HTR-8/SVneo (cell line): ENCODE data around the gene ADSS2.
A peak's percentile ranks its signal among the peaks of the same experiment; 100 is the strongest.
"Not testable (repeated sequence)": the region's sequence is repeated elsewhere in the genome, so short reads cannot be mapped to it uniquely, and the experiment has no call there.

ENCODE experiments used
- DNase-seq: peaks from one replicate; pipeline ENCODE4 v3.0.0; 2011; ENCODE audit warnings: low spot score, mixed read lengths; ENCODE audit not compliant: insufficient read length
- FAIRE-seq: peaks from 2 replicates; lab custom pipeline; 2011; peaks lifted over from hg19 to GRCh38; lab: Jason Lieb, UNC

Gene ADSS2

DNA sequence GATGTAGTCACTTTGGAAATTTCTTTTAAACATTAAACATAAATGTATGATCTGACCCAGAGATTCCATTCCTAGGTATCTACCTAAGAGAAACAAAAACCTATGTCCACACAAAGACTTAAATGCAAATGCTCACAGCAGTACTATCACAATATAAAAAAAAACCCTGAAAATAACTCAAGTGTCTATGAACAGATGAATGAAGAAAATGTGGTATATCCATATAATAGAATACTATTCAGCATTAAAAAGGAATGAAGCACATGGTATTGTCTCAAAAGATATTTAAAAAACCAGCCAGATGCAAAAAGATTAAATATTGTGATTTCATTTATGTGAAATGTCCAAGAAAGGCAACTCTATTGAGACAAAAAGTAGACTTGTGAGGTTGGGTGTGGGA lies 48.3 kb downstream of the ADSS2 start:
- DNase-seq = no peak
- FAIRE-seq = no peak

DNA sequence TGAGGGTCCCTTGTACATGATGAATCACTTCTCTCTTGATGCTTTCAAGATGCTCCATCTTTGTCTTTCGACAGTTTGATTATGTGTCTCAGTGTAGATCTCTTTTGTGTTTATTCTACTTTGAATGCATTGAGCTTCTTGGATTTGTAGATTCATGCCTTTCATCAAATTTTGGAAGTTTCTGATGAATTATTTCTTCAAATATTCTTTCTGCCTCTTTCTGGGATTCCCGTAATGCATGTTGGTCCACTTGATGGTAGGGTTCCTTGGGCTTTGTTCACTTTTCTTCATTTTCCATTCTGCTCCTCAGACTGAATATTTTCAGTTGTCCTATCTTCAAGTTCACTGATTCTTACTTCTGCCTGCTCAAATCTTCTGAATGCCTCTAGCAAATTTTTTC lies 50.7 kb downstream of the ADSS2 start:
- no peak for FAIRE-seq

GRCh38 chr1:244397131-244397530 lies 54.6 kb downstream of the ADSS2 start:
- DNase-seq (no peak), FAIRE-seq (no peak)

More for the DNA sequence above, 50.7 kb downstream of the ADSS2 start:
- DNase-seq = no peak

GRCh38 chr1:244395965-244396364 lies 55.7 kb downstream of the ADSS2 start:
- DNase-seq (no peak), FAIRE-seq (no peak)

GRCh38 chr1:244394826-244395765 lies 56.6 kb downstream of the ADSS2 start:
- no peak for DNase-seq
- no peak for FAIRE-seq

DNA sequence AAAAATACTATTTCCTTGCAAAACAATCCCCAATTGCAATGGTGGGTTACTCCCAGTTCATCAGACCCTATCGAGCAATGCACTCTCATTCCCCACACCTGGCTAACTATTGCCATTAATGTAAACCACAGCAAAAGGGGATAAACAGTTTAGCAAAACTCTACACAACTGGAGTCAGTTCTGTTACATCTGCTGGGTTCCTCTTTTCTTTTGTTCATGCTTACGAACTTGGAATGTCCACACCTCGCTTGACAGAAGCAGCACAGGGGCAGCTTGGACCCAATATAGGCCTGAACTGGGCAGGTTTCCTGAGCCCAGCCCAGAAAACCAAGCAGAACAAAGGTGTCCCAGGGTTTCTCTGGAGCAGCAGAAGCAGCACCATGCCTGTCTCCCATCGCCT lies 57.4 kb downstream of the ADSS2 start:
- DNase-seq = no peak
- no peak for FAIRE-seq

DNA sequence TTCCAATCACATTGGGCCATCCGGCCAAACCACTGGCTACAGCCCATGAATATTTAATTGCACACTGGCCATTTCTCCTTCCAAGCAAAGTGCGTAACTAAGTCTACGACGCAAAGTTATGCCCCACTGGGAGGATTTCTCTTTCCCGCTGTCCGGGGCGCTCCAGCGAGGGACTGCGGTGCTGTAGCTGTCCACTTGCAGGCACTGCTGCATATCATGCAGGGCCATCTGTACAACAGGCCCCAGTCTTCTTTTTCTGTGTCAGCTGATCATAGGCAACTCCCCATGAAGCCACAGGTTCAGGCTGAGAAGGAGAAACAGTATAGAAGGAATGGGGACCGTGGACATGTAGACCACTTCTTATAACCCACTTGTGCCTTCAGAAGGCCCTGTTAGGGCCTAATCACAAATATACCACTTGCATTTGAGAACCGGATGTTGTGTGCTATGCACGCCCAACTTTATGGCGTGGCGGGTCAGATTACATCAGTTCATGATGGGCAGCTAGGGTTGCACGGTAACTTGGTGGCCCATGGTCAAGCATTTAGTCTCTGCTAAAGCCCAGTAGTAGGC lies 58.0 kb downstream of the ADSS2 start:
- no peak for FAIRE-seq
- no peak for DNase-seq

DNA sequence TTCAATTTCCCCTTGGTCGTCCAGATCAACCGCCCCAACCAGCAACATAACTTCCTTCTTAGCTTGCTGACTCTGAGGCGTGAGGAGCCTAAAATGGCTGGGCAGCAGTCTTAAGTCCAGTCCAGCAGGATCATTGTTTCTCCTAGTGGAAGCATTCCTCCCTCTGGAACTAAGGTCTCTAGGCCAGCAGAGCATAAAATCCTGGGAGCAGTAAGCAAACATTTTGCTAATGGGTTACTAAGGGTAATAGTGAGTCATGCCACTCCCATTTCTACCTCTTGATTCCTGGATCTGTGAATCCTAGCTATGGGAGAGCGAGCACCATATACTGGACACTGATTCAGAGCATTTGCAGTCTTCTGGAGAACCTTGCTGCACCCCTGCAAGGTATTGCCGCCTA lies 59.9 kb downstream of the ADSS2 start:
- no peak for FAIRE-seq

GRCh38 chr1:244388961-244389360 lies 62.7 kb downstream of the ADSS2 start:
- FAIRE-seq = no peak
- no peak for DNase-seq

More for the DNA sequence above, 59.9 kb downstream of the ADSS2 start:
- no peak for DNase-seq

DNA sequence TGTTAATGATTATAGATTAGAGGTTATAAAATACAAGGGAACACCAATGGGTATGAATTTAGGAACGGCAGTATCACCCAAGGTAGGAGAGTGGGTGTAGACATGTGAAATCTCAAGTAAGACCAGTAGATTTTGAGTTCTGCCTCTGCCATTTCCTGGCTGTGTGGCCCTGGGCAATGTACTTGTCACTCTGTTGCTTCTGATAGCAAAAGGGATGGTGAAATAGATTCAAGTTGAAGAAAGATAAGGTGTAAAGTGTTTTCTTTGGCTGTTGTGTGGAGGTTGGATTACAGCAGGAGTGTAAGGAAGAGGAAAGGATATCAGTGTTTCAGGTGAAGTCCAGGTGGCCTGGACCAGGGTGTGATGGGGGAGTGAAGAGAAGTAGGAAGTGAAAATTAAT lies 64.3 kb downstream of the ADSS2 start:
- no peak for FAIRE-seq
- DNase-seq = no peak

DNA sequence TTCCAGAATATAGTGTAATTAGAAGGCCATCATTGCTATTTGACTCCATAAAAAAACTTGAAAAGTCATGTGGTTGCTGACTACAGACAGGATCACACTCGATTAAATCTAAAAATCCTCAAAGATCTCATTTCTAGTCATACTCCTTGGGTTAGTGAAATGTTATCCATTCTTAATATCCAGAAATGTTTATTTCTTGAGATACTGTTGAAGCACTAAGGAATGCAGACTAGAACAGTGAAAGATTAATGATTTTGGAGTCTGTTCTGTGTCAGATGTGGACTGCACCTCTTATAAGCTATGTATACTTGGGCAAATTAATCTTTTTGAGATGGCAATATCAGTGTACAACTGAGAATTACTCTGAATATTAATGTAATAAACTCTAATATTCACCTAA lies 65.1 kb downstream of the ADSS2 start:
- DNase-seq (no peak), FAIRE-seq (no peak)

DNA sequence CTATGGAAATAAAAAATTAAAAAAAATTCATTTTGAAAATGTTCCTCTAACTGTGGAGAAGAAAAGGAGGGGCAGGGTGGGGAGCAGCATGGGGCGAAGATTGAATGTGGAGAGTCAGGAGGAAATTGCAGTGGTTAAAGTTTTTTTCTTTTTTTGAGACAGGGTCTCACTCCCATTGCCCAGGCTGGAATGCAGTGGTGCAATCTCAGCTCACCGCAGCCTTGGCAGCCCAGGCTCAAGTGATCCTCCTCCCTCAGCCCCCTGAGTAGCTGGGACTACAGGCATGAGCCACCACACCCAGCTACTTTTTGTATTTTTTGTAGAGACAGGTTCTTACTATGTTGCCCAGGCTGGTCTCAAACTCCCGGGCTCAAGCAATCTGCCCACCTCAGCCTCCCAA lies 67.6 kb downstream of the ADSS2 start:
- FAIRE-seq (no peak), DNase-seq (no peak)

GRCh38 chr1:244383278-244383884 lies 68.3 kb downstream of the ADSS2 start:
- FAIRE-seq (no peak), DNase-seq (no peak)

DNA sequence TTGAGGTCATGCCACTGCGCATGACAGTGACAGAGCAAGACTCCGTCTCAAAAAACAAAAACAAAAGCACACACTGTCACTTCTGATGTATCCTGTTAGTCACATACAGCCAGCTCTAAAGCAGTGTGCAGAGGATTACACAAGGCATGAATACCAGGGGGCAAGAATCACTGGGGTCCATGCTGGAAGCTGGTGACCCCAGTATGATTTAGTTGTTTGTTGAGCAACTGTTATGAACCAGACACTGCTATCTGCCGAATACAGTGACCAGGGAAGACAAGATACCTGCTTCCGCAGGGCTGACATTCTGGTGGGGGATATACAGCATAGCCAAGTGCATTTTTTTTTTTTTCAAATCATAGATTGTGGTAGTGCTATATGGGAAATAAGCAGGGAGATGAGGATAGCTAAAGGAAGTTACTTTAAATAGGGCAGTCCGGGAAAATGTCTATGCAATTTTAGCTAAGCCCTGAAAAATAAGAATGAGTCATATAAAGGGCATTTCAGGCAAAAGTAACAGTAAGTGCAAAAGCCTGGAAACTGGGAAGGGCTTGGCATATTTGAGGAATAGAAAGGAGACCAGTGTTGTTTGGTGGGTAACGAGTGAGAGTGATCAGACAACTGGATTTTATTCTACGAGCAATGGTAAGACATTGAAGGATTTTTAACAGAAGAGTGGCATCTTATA lies 69.7 kb downstream of the ADSS2 start:
- DNase-seq (peak; percentile 41), FAIRE-seq (no peak)

GRCh38 chr1:244376126-244376525 lies 75.6 kb downstream of the ADSS2 start:
- no peak for FAIRE-seq
- DNase-seq = no peak

DNA sequence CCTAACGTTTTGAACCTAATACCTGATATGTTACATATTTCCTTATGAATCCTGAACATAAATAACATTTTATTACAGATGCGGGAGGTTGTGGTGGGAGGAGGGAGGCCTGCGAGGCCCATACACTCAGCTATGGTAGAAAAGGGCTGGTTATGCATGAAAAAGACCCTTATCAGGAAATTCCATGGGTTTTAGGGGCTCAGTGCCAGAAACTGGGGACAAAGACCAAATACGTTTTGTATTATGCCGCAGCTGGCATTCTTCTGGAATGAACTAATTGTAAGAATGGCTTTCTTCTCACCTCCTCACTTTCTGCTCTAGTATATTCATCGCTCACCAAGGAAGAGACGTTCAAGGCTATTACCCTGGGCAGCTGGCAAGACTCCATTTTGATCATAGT lies 76.7 kb downstream of the ADSS2 start:
- FAIRE-seq (no peak), DNase-seq (no peak)

GRCh38 chr1:244374484-244374883 lies 77.2 kb downstream of the ADSS2 start:
- DNase-seq, FAIRE-seq: not testable (repeated sequence)

DNA sequence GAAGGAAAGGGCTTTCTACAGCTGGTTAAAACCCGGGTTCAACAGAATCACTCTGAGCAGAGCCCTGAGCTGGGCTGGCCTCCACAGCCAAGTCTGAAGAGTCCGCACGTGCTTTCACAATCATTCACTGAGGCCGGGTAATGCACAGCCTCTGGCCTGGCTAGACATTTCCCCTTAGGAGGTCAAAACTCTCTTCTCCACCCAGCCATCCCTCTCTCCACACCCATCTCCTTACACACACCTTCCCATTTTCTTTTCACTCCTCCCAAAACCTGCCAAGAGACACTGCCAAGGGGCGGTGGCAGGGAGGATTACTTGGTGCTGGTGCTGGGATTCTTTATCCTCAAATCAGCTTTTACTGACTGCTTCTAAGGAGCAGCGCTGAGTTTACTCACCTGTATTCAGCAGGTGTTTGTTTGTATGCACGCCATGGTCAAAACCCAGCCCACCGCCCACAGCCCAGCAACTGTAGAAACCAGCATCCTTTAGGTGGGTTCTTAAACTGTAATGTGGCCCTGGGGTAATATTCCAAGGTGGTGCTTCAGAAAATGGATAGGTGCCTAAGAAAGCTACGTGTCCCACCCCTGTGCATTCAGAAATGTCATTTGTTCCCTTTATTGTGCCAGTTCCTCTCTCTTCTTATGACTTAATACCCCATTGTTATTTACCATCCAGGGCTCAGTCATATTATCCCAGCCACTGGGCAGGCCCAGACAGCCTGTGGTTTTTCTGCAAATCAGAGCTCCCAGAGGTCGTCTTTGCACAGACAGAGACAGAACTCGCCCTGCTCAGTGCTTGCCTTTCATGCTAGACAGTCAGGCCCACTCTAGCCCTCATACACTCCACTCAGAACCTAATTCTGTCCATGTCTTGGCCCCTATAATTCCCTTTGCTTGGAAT lies 80.2 kb downstream of the ADSS2 start:
- FAIRE-seq (no peak), DNase-seq (no peak)

DNA sequence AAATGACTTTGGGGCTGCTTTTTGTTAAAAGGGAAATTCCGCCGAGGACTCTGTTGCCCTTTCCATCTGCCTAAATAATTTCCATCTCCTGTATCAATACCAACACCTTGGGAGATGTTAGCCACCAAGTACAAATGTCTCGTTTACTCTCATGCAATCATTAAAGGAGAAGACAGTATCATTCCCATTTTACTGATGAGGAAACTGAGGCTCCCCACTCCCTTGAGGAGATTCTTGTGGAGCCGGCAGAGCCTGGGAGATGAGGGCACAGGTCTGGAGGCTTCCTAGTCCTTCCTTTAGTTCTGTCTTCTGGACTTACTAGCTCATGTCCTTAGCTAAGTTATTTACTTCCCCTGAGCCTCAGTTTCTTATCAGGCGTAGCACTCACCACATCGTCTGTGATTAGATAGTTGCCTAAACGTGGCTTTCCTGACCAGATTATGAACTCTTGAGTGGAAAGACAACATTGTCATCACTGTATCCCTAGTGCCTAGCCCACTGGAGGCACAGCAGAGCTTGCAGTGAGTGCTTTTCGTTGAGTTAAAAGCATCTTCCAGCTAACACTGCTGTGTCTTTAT lies 81.6 kb downstream of the ADSS2 start:
- DNase-seq = no peak
- no peak for FAIRE-seq
